ENCODE data around the gene PRRT3. TPM values are rescaled to one million over a fixed set of nuclear protein-coding genes. Genes with fewer than 3 reads are reported as not detected.

PRRT3 gene
- total and polyA plus RNA-seq, 2 donors = 1.4 to 1.6 TPM

GRCh38 chr3:9949626-9950025 lies 2.6 kb downstream of the PRRT3 start:
- WGBS = 92% methylated on average over 9 of the region's 9 CpGs

GRCh38 chr3:9949115-9949514 lies 3.1 kb downstream of the PRRT3 start:
- no peak for DNase-seq (ENCODE audit: low read depth in 6 of 9, low spot score in 9 of 9)
- Histone ChIP-seq H3K4me1 (ENCODE audit: control insufficient read depth in 2 of 2, insufficient read depth in 2 of 2, low read length in 2 of 2) (peaks cover 8 to 23% of the 10 kb centered on the region in 2 donors), H3K4me3 (ENCODE audit: low read length in 2 of 2) (no peak overlapping the region), H3K27ac (ENCODE audit: low read depth in 1 of 2, low read length in 1 of 2) (no peak overlapping the region), H3K36me3 (ENCODE audit: control insufficient read depth in 2 of 2, insufficient read depth in 2 of 2, low read length in 1 of 2) (peaks cover 0 to 8% of the 10 kb centered on the region in 2 donors), H3K27me3 (ENCODE audit: control insufficient read depth in 2 of 2, insufficient read depth in 1 of 2, low read length in 1 of 2) (peaks cover 0 to 10% of the 10 kb centered on the region in 2 donors), H3K9me3 (ENCODE audit: control insufficient read depth in 2 of 2, insufficient read depth in 1 of 2, low read length in 1 of 2) (no peaks in the 10 kb centered on the region)
- 100% methylated on average over 7 of the region's 7 CpGs for WGBS

More at GRCh38 chr3:9949626-9950025, 2.6 kb downstream of the PRRT3 start:
- H3K4me3 ChIP-seq (ENCODE audit: low read length in 2 of 2) = no peak overlapping the region
- peaks cover 8 to 23% of the 10 kb centered on the region in 2 donors for H3K4me1 ChIP-seq (ENCODE audit: control insufficient read depth in 2 of 2, insufficient read depth in 2 of 2, low read length in 2 of 2)
- peaks cover 0 to 10% of the 10 kb centered on the region in 2 donors for H3K27me3 ChIP-seq (ENCODE audit: control insufficient read depth in 2 of 2, insufficient read depth in 1 of 2, low read length in 1 of 2)
- peaks cover 0 to 4% of the 10 kb centered on the region in 2 donors for H3K36me3 ChIP-seq (ENCODE audit: control insufficient read depth in 2 of 2, insufficient read depth in 2 of 2, low read length in 1 of 2)
- H3K27ac ChIP-seq (ENCODE audit: low read depth in 1 of 2, low read length in 1 of 2) = no peak overlapping the region
- DNase-seq (ENCODE audit: low read depth in 6 of 9, low spot score in 9 of 9) = no peak
- no peaks in the 10 kb centered on the region for H3K9me3 ChIP-seq (ENCODE audit: control insufficient read depth in 2 of 2, insufficient read depth in 1 of 2, low read length in 1 of 2)

- DNase-seq (ENCODE audit: low read depth in 6 of 9, low spot score in 9 of 9) = no peak
- H3K36me3 ChIP-seq (ENCODE audit: control insufficient read depth in 2 of 2, insufficient read depth in 2 of 2, low read length in 1 of 2) = peaks cover 4 to 9% of the 10 kb centered on the region in 2 donors
- no peak overlapping the region for H3K27ac ChIP-seq (ENCODE audit: low read depth in 1 of 2, low read length in 1 of 2)
- WGBS = 93% methylated on average over 3 of the region's 3 CpGs
- no peaks in the 10 kb centered on the region for H3K9me3 ChIP-seq (ENCODE audit: control insufficient read depth in 2 of 2, insufficient read depth in 1 of 2, low read length in 1 of 2)
- H3K27me3 ChIP-seq (ENCODE audit: control insufficient read depth in 2 of 2, insufficient read depth in 1 of 2, low read length in 1 of 2) = peaks cover 0 to 10% of the 10 kb centered on the region in 2 donors
- H3K4me1 ChIP-seq (ENCODE audit: control insufficient read depth in 2 of 2, insufficient read depth in 2 of 2, low read length in 2 of 2) = peaks cover 8 to 23% of the 10 kb centered on the region in 2 donors
- H3K4me3 ChIP-seq (ENCODE audit: low read length in 2 of 2) = no peak overlapping the region
Observed at GRCh38 chr3:9948586-9948985, 3.6 kb downstream of the PRRT3 start.

- Histone ChIP-seq H3K27me3 (ENCODE audit: control insufficient read depth in 2 of 2, insufficient read depth in 1 of 2, low read length in 1 of 2) (peaks cover 0 to 9% of the 10 kb centered on the region in 2 donors), H3K36me3 (ENCODE audit: control insufficient read depth in 2 of 2, insufficient read depth in 2 of 2, low read length in 1 of 2) (peaks cover 13 to 18% of the 10 kb centered on the region in 2 donors), H3K4me3 (ENCODE audit: low read length in 2 of 2) (peak overlapping the region in 1 of 2 donors; percentile 13), H3K27ac (ENCODE audit: low read depth in 1 of 2, low read length in 1 of 2) (no peak overlapping the region), H3K9me3 (ENCODE audit: control insufficient read depth in 2 of 2, insufficient read depth in 1 of 2, low read length in 1 of 2) (no peaks in the 10 kb centered on the region), H3K4me1 (ENCODE audit: control insufficient read depth in 2 of 2, insufficient read depth in 2 of 2, low read length in 2 of 2) (peaks cover 7 to 21% of the 10 kb centered on the region in 2 donors)
- no peak for DNase-seq (ENCODE audit: low read depth in 6 of 9, low spot score in 9 of 9)
- WGBS = 96% methylated on average over 86 of the region's 86 CpGs
Observed at GRCh38 chr3:9947025-9947995, 4.9 kb downstream of the PRRT3 start.

GRCh38 chr3:9946112-9947024 lies 5.8 kb downstream of the PRRT3 start:
- Histone ChIP-seq H3K27me3 (ENCODE audit: control insufficient read depth in 2 of 2, insufficient read depth in 1 of 2, low read length in 1 of 2) (peaks cover 0 to under 1% of the 10 kb centered on the region in 2 donors), H3K4me3 (ENCODE audit: low read length in 2 of 2) (peak overlapping the region; percentile 0 to 53), H3K27ac (ENCODE audit: low read depth in 1 of 2, low read length in 1 of 2) (peak overlapping the region in 1 of 2 donors; percentile 14), H3K4me1 (ENCODE audit: control insufficient read depth in 2 of 2, insufficient read depth in 2 of 2, low read length in 2 of 2) (peaks cover 0 to 14% of the 10 kb centered on the region in 2 donors), H3K36me3 (ENCODE audit: control insufficient read depth in 2 of 2, insufficient read depth in 2 of 2, low read length in 1 of 2) (peaks cover 13 to 18% of the 10 kb centered on the region in 2 donors), H3K9me3 (ENCODE audit: control insufficient read depth in 2 of 2, insufficient read depth in 1 of 2, low read length in 1 of 2) (no peaks in the 10 kb centered on the region)
- WGBS = 68% methylated on average over 90 of the region's 90 CpGs
- DNase-seq (ENCODE audit: low read depth in 6 of 9, low spot score in 9 of 9) = peak; percentile 47 to 93 (median 79)

- DNase-seq (ENCODE audit: low read depth in 6 of 9, low spot score in 9 of 9) = no peak
- Histone ChIP-seq H3K4me1 (ENCODE audit: control insufficient read depth in 2 of 2, insufficient read depth in 2 of 2, low read length in 2 of 2) (peaks cover 0 to 9% of the 10 kb centered on the region in 2 donors), H3K4me3 (ENCODE audit: low read length in 2 of 2) (no peak overlapping the region), H3K27ac (ENCODE audit: low read depth in 1 of 2, low read length in 1 of 2) (no peak overlapping the region), H3K36me3 (ENCODE audit: control insufficient read depth in 2 of 2, insufficient read depth in 2 of 2, low read length in 1 of 2) (peaks cover 16 to 25% of the 10 kb centered on the region in 2 donors), H3K27me3 (ENCODE audit: control insufficient read depth in 2 of 2, insufficient read depth in 1 of 2, low read length in 1 of 2) (no peaks in the 10 kb centered on the region), H3K9me3 (ENCODE audit: control insufficient read depth in 2 of 2, insufficient read depth in 1 of 2, low read length in 1 of 2) (no peaks in the 10 kb centered on the region)
- WGBS = 95% methylated on average over 10 of the region's 10 CpGs
Observed at GRCh38 chr3:9945358-9945757, 6.8 kb downstream of the PRRT3 start.

GRCh38 chr3:9944271-9944670 lies 7.9 kb downstream of the PRRT3 start:
- H3K27me3 ChIP-seq (ENCODE audit: control insufficient read depth in 2 of 2, insufficient read depth in 1 of 2, low read length in 1 of 2) = no peaks in the 10 kb centered on the region
- H3K4me1 ChIP-seq (ENCODE audit: control insufficient read depth in 2 of 2, insufficient read depth in 2 of 2, low read length in 2 of 2) = peaks cover 0 to 9% of the 10 kb centered on the region in 2 donors
- no peak overlapping the region for H3K4me3 ChIP-seq (ENCODE audit: low read length in 2 of 2)
- H3K9me3 ChIP-seq (ENCODE audit: control insufficient read depth in 2 of 2, insufficient read depth in 1 of 2, low read length in 1 of 2) = no peaks in the 10 kb centered on the region
- peaks cover 16 to 25% of the 10 kb centered on the region in 2 donors for H3K36me3 ChIP-seq (ENCODE audit: control insufficient read depth in 2 of 2, insufficient read depth in 2 of 2, low read length in 1 of 2)
- H3K27ac ChIP-seq (ENCODE audit: low read depth in 1 of 2, low read length in 1 of 2) = no peak overlapping the region
- no peak for DNase-seq (ENCODE audit: low read depth in 6 of 9, low spot score in 9 of 9)
- 96% methylated on average over 11 of the region's 11 CpGs for WGBS

- no peak overlapping the region for H3K4me3 ChIP-seq (ENCODE audit: low read length in 2 of 2)
- no peaks in the 10 kb centered on the region for H3K9me3 ChIP-seq (ENCODE audit: control insufficient read depth in 2 of 2, insufficient read depth in 1 of 2, low read length in 1 of 2)
- WGBS = 98% methylated on average over 11 of the region's 11 CpGs
- H3K27ac ChIP-seq (ENCODE audit: low read depth in 1 of 2, low read length in 1 of 2) = no peak overlapping the region
- H3K36me3 ChIP-seq (ENCODE audit: control insufficient read depth in 2 of 2, insufficient read depth in 2 of 2, low read length in 1 of 2) = peaks cover 19 to 25% of the 10 kb centered on the region in 2 donors
- no peaks in the 10 kb centered on the region for H3K27me3 ChIP-seq (ENCODE audit: control insufficient read depth in 2 of 2, insufficient read depth in 1 of 2, low read length in 1 of 2)
- peaks cover 0 to 9% of the 10 kb centered on the region in 2 donors for H3K4me1 ChIP-seq (ENCODE audit: control insufficient read depth in 2 of 2, insufficient read depth in 2 of 2, low read length in 2 of 2)
- DNase-seq (ENCODE audit: low read depth in 6 of 9, low spot score in 9 of 9) = no peak
Observed at GRCh38 chr3:9942934-9943690, 9.1 kb downstream of the PRRT3 start.
